GM12878 (cell line): ENCODE data around the gene ERC1. TPM values are rescaled to one million over a fixed set of nuclear protein-coding genes. Genes with fewer than 3 reads are reported as not detected.

ENCODE experiments used
- ATAC-seq: fragments of 200-7000 bp; cut with Tn5 transposase; 3 replicates; pipeline ENCODE4 v1.9.1; 2020; ENCODE audit warnings: mild to moderate bottlenecking, moderate library complexity
- BruUV-seq: library from RNA; stranded (reverse); fragments of 400-500 nt; replicated peaks from 2 replicates; lab custom pipeline; 2021; lab: Mats Ljungman, UMichigan
- CTCF ChIA-PET: fragments of 300-600 bp; sonication (Branson Sonifier 250); formaldehyde crosslinking; extraction: SDS; loops from one replicate; lab custom pipeline; 2021; ENCODE audit warnings: inconsistent platforms; lab: Yijun Ruan, JAX
- POLR2A ChIA-PET: fragments of 350-600 bp; formaldehyde crosslinking; extraction: SDS; loops from one replicate; lab custom pipeline; 2021; ENCODE audit warnings: inconsistent platforms; lab: Charles Lee
- RAD21 ChIA-PET: fragments of 300-600 bp; sonication (Branson Sonifier 250); formaldehyde crosslinking; loops from one replicate; lab custom pipeline; 2023; ENCODE audit warnings: antibody characterized with exemption; ENCODE audit not compliant: unreplicated experiment; lab: Charles Lee
- SMC1A ChIA-PET: fragments of 300-600 bp; sonication (Branson Sonifier 250); formaldehyde crosslinking; loops from one replicate; lab custom pipeline; 2023; ENCODE audit not compliant: unreplicated experiment, uncharacterized antibody; lab: Charles Lee
- DNase-seq: peaks from one replicate; pipeline ENCODE4 v3.0.0-alpha.2; 2011; ENCODE audit warnings: low read depth, low spot score
- FAIRE-seq: peaks from 3 replicates; lab custom pipeline; 2011; peaks lifted over from hg19 to GRCh38; lab: Jason Lieb, UNC
- H2AFZ ChIP-seq: 2 replicates; pipeline ENCODE4 v1.6.0; 2011; ENCODE audit warnings: low read depth, low read length, control low read depth; ENCODE audit not compliant: control insufficient read depth
- H3K27ac ChIP-seq: 2 replicates; pipeline ENCODE4 v1.5.1; 2011; ENCODE audit warnings: control low read depth; ENCODE audit not compliant: control insufficient read depth, insufficient read depth
- H3K27me3 ChIP-seq, 2 experiments: replicated peaks in 1 of 2; 2 replicates each; pipeline versions ENCODE4 v1.6.0 to v1.6.1; 2011; ENCODE audit warnings: low read length in 1 of 2; ENCODE audit not compliant: control insufficient read depth in 2 of 2, insufficient read depth in 2 of 2
- H3K36me3 ChIP-seq, 2 experiments: 2 replicates each; pipeline ENCODE4 v1.5.1; 2011; ENCODE audit warnings: low read length in 1 of 2; ENCODE audit not compliant: control insufficient read depth in 2 of 2, insufficient read depth in 2 of 2
- H3K4me1 ChIP-seq: 2 replicates; pipeline ENCODE4 v1.6.1; 2011; ENCODE audit warnings: mild to moderate bottlenecking, low read length, moderate library complexity, mixed read lengths; ENCODE audit not compliant: control insufficient read depth, insufficient read depth
- H3K4me2 ChIP-seq: 2 replicates; pipeline ENCODE4 v1.6.0; 2011; ENCODE audit warnings: control low read depth; ENCODE audit not compliant: control insufficient read depth, insufficient read depth
- H3K4me3 ChIP-seq: fragments of 200-600 bp; sonication (generic); 2 replicates; pipeline ENCODE4 v1.5.1; 2016
- H3K79me2 ChIP-seq: 2 replicates; pipeline ENCODE4 v1.6.0; 2011; ENCODE audit warnings: low read length; ENCODE audit not compliant: control insufficient read depth, insufficient read depth
- H3K9ac ChIP-seq: 2 replicates; pipeline ENCODE4 v1.8.0; 2011; ENCODE audit warnings: low read length, control low read depth, mixed read lengths; ENCODE audit not compliant: control insufficient read depth, insufficient read depth
- H3K9me3 ChIP-seq: replicated peaks from 3 replicates; pipeline ENCODE4 v1.5.1; 2011; ENCODE audit warnings: mild to moderate bottlenecking, low read length; ENCODE audit not compliant: control insufficient read depth, insufficient read depth
- H4K20me1 ChIP-seq: 2 replicates; pipeline ENCODE4 v1.6.0; 2011; ENCODE audit not compliant: control insufficient read depth, insufficient read depth
- E2F4 ChIP-seq: IDR thresholded peaks from 2 replicates; pipeline ENCODE4 v1.6.1; 2012; ENCODE audit warnings: low read depth, low read length, improper control_type of control experiment
- EP300 ChIP-seq, 2 experiments: fragments of 150-350 bp in 1 of 2; IDR thresholded peaks; 2 replicates each; pipeline ENCODE4 v1.6.1; 2011 to 2012; ENCODE audit warnings: low read depth in 2 of 2, low read length in 2 of 2, borderline replicate concordance in 1 of 2, improper control_type of control experiment in 1 of 2, inconsistent platforms in 1 of 2; ENCODE audit not compliant: control insufficient read depth in 1 of 2
- HSF1 ChIP-seq: fragments of 150-350 bp; IDR thresholded peaks from 2 replicates; pipeline ENCODE4 v1.6.1; 2014; ENCODE audit warnings: mild to moderate bottlenecking, low read depth, low read length
- IRF3 ChIP-seq: fragments of 450-650 bp; IDR thresholded peaks from 2 replicates; pipeline ENCODE4 v1.6.1; 2014; ENCODE audit warnings: mild to moderate bottlenecking
- LARP7 ChIP-seq: fragments of 450-650 bp; IDR thresholded peaks from 2 replicates; pipeline ENCODE4 v1.6.1; 2017; ENCODE audit warnings: mild to moderate bottlenecking
- MYB ChIP-seq: fragments of 150-350 bp; IDR thresholded peaks from 2 replicates; pipeline ENCODE4 v1.6.1; 2014; ENCODE audit warnings: mild to moderate bottlenecking, low read depth, low read length, borderline replicate concordance
- NFIC ChIP-seq: IDR thresholded peaks from 2 replicates; pipeline ENCODE4 v1.6.1; 2012; ENCODE audit warnings: low read depth, mild to moderate bottlenecking, inconsistent platforms, low read length, moderate library complexity
- WGBS: methylation state at CpG from one replicate; pipeline ENCODE4 v1.1.6; 2016; ENCODE audit warnings: low lambda C conversion rate; ENCODE audit not compliant: insufficient replicate concordance, insufficient coverage; ENCODE audit errors: missing lambda C conversion rate; 5-methylcytosine and 5-hydroxymethylcytosine counted together
- in situ Hi-C: fragments of 300-500 bp; cut with MboI; formaldehyde crosslinking; loops from 9 replicates; pipeline ENCODE4 v1.14.3; 2018; ENCODE audit warnings: mixed read lengths
- intact Hi-C: fragments of 100-400 bp; cut with micrococcal nuclease; formaldehyde crosslinking; loops from one replicate; pipeline ENCODE4 v1.14.2; 2022; ENCODE audit not compliant: unreplicated experiment
- polyA plus RNA-seq, 11 experiments: library from polyadenylated mRNA; depleted of rRNA in 4 of 11; unstranded in 6 of 11; stranded (reverse) in 5 of 11; fragments of >200 nt; fragmentation: Nextera tagmentation in 4 of 11; fragmentation: Illumina TruSeq in 1 of 11; extraction: Ambion mirVana in 4 of 11; extraction: Trizol in 1 of 11; gene quantifications; 1 replicate in 1 of 11; 2 replicates in 10 of 11; pipeline versions ENCODE4 v1.2.1 to v1.2.3, GENCODE V29; 2011 to 2016; ENCODE audit warnings: inconsistent platforms in 2 of 11, missing spikeins in 2 of 11, low read depth in 1 of 11
- total RNA-seq, 4 experiments: library from RNA; depleted of rRNA in 3 of 4; stranded (reverse); fragments of >200 nt in 3 of 4; fragmentation: Illumina TruSeq in 1 of 4; extraction: Trizol in 1 of 4; gene quantifications; 2 replicates each; pipeline versions ENCODE4 v1.2.1 to v1.2.3, GENCODE V29; 2013 to 2021

The ERC1 gene
- total and polyA plus RNA-seq, 10 of the 15 experiments (the other 5 are each of a cell fraction or from before 2014, with no cell fraction given) = 0.75 to 8.0 (median 5.0) TPM

- Histone ChIP-seq H3K36me3 (no peaks in the 10 kb centered on the region), H3K4me3 (no peak overlapping the region), H3K27me3 (no peaks in the 10 kb centered on the region; a peak in 1 of 4 replicates), H3K9me3 (no peaks in the 10 kb centered on the region), H3K4me1 (no peaks in the 10 kb centered on the region), H4K20me1 (no peaks in the 10 kb centered on the region), H2AFZ (no peak overlapping the region), H3K79me2 (no peaks in the 10 kb centered on the region), H3K4me2 (no peak overlapping the region), H3K9ac (no peak overlapping the region), H3K27ac (no peak overlapping the region)
- ATAC-seq (no peak), FAIRE-seq (no peak), DNase-seq (no peak)
- SMC1A ChIA-PET = interaction anchor here (1.0 to 1.5 kb wide), 3 partner anchors 72 to 392 kb away, joined by 3 to 5 read pairs (median 3); no protein-coding TSS in a partner anchor
- WGBS = 56% methylated on average over 10 of the region's 10 CpGs
- intact Hi-C loops (no loop called here), in situ Hi-C loops (no loop called here)
- no TSS peak for BruUV-seq
- RAD21 ChIA-PET = interaction anchor here (0.7 kb wide), 1 partner anchor 392 kb away, joined by 3 read pairs; no protein-coding TSS in a partner anchor
- CTCF ChIA-PET = interaction anchor here (0.7 to 1.8 kb wide), 3 partner anchors 9 to 393 kb away, joined by 3 to 10 read pairs (median 3); no protein-coding TSS in a partner anchor
- POLR2A ChIA-PET = no interaction called here
- TF ChIP-seq HSF1 (no peak), IRF3 (no peak), MYB (no peak), EP300 (IDR thresholded peaks at IDR 0.05; ENCODE audit: borderline replicate concordance in 1 of 2, control insufficient read depth in 1 of 2, low read depth in 2 of 2, low read length in 2 of 2) (no peak), LARP7 (no peak), NFIC (no peak), E2F4 (no peak)
Measured at GRCh38 chr12:1510056-1510812, 519.2 kb downstream of the ERC1 start.
